B cell (primary cell): ENCODE data around the gene NIT2. TPM values are rescaled to one million over a fixed set of nuclear protein-coding genes. Genes with fewer than 3 reads are reported as not detected.

Source experiments
- ATAC-seq: fragments of 200-7000 bp; cut with Tn5 transposase; one replicate; pipeline ENCODE4 v1.10.0; 2021; ENCODE audit warnings: low read depth, mild to moderate bottlenecking, moderate number of reproducible peaks, moderate library complexity
- CTCF ChIA-PET: fragments of 350-600 bp; sonication (Branson Sonifier 250); formaldehyde crosslinking; loops from one replicate; lab custom pipeline; 2021; ENCODE audit warnings: antibody characterized with exemption, inconsistent platforms; lab: Charles Lee
- POLR2A ChIA-PET: fragments of 350-600 bp; sonication (Branson Sonifier 250); formaldehyde crosslinking; loops from one replicate; lab custom pipeline; 2021; ENCODE audit warnings: antibody characterized with exemption; lab: Charles Lee
- DNase-seq: peaks from one replicate; pipeline ENCODE4 v3.0.0; 2013
- H2AFZ ChIP-seq: 2 replicates; pipeline ENCODE4 v1.6.1; 2012; ENCODE audit warnings: mild to moderate bottlenecking, low read depth, low read length; ENCODE audit not compliant: insufficient read depth, poor library complexity, severe bottlenecking
- H3K27ac ChIP-seq, 2 donors: 1 replicate in 1 of 2; 2 replicates in 1 of 2; pipeline ENCODE4 v1.5.1; 2012 to 2013; ENCODE audit warnings: low read length in 2 of 2, mild to moderate bottlenecking in 2 of 2, moderate library complexity in 1 of 2
- H3K27me3 ChIP-seq, 4 experiments: fragments of 200-600 bp in 1 of 4; sonication (generic) in 1 of 4; replicated peaks in 1 of 4; 1 replicate in 2 of 4; 2 replicates in 2 of 4; pipeline versions ENCODE4 v1.6.1 to v1.7.0; 2013 to 2016; ENCODE audit warnings: low read length in 3 of 4, mild to moderate bottlenecking in 2 of 4, mixed read lengths in 1 of 4, moderate library complexity in 1 of 4; ENCODE audit not compliant: insufficient read depth in 4 of 4, control insufficient read depth in 3 of 4; ENCODE audit errors: control extremely low read depth in 1 of 4
- H3K36me3 ChIP-seq, 2 experiments: replicated peaks in 1 of 2; 1 replicate in 1 of 2; 2 replicates in 1 of 2; pipeline versions ENCODE4 v1.6.1 to v1.7.1; 2013; ENCODE audit warnings: low read length in 1 of 2; ENCODE audit not compliant: insufficient read depth in 2 of 2, control insufficient read depth in 1 of 2; ENCODE audit errors: control extremely low read depth in 1 of 2, extremely low read depth in 1 of 2
- H3K4me1 ChIP-seq, 2 donors: fragments of 200-600 bp in 1 of 2; sonication (generic) in 1 of 2; 1 replicate in 1 of 2; 2 replicates in 1 of 2; pipeline versions ENCODE4 v1.5.1 to v1.6.1; 2013 to 2017; ENCODE audit warnings: low read length in 2 of 2; ENCODE audit not compliant: control insufficient read depth in 2 of 2, insufficient read depth in 2 of 2
- H3K4me2 ChIP-seq: replicated peaks from 2 replicates; pipeline ENCODE3; 2012; ENCODE audit warnings: mild to moderate bottlenecking, low read depth, low read length; ENCODE audit not compliant: poor library complexity, severe bottlenecking
- H3K4me3 ChIP-seq, 5 experiments: fragments of 200-600 bp in 1 of 5; sonication (generic) in 1 of 5; 1 replicate in 3 of 5; 2 replicates in 2 of 5; pipeline versions ENCODE4 v1.5.1 to v1.7.0; 2011 to 2016; ENCODE audit warnings: low read length in 4 of 5, mild to moderate bottlenecking in 4 of 5, low read depth in 2 of 5, control low read depth in 1 of 5, moderate library complexity in 1 of 5; ENCODE audit not compliant: insufficient read depth in 1 of 5; ENCODE audit errors: control extremely low read depth in 1 of 5, extremely low read depth in 1 of 5
- H3K79me2 ChIP-seq: fragments of 200-600 bp; sonication (generic); one replicate; pipeline ENCODE4 v1.6.0; 2016; ENCODE audit warnings: low read length; ENCODE audit not compliant: control insufficient read depth, insufficient read depth
- H3K9ac ChIP-seq: fragments of 200-600 bp; sonication (generic); 2 replicates; pipeline ENCODE4 v1.6.1; 2017; ENCODE audit warnings: mild to moderate bottlenecking, low read length, moderate library complexity
- H3K9me3 ChIP-seq, 3 donors: one replicate each; pipeline versions ENCODE4 v1.6.1 to v1.7.1; 2013; ENCODE audit warnings: low read length in 2 of 3; ENCODE audit not compliant: control insufficient read depth in 2 of 3, insufficient read depth in 1 of 3; ENCODE audit errors: control extremely low read depth in 1 of 3
- H4K20me1 ChIP-seq: 2 replicates; pipeline ENCODE4 v1.6.0; 2012; ENCODE audit warnings: mild to moderate bottlenecking, low read length; ENCODE audit not compliant: insufficient read depth, control insufficient read depth, poor library complexity, severe bottlenecking
- H3K27ac Mint-ChIP-seq: one replicate; pipeline ENCODE4 v1.8.0; 2021; ENCODE audit warnings: mixed read lengths
- H3K27me3 Mint-ChIP-seq: one replicate; pipeline ENCODE4 v1.8.0; 2021; ENCODE audit warnings: mixed read lengths
- H3K4me1 Mint-ChIP-seq: one replicate; pipeline ENCODE4 v1.8.0; 2021; ENCODE audit warnings: mixed read lengths
- H3K4me3 Mint-ChIP-seq: one replicate; pipeline ENCODE4 v1.8.0; 2021; ENCODE audit warnings: mixed read lengths
- H3K9me3 Mint-ChIP-seq: one replicate; pipeline ENCODE4 v1.8.0; 2022; ENCODE audit warnings: mixed read lengths; ENCODE audit not compliant: insufficient read depth
- EZH2 ChIP-seq: IDR thresholded peaks from 2 replicates; pipeline ENCODE4 v1.6.1; 2012; ENCODE audit warnings: borderline replicate concordance, low read depth, mild to moderate bottlenecking, moderate library complexity, low read length; ENCODE audit not compliant: insufficient read depth, poor library complexity, severe bottlenecking
- WGBS: methylation state at CpG from one replicate; pipeline ENCODE4 v1.1.5; 2013; ENCODE audit warnings: missing lambda C conversion rate; ENCODE audit not compliant: insufficient coverage; 5-methylcytosine and 5-hydroxymethylcytosine counted together
- intact Hi-C: fragments of 100-400 bp; cut with micrococcal nuclease; formaldehyde crosslinking; loops from one replicate; pipeline ENCODE4 v1.10.0; 2022
- polyA plus RNA-seq: library from polyadenylated mRNA; depleted of rRNA; stranded (reverse); fragments of >200 nt; gene quantifications from 2 replicates; pipeline ENCODE4 v1.2.3, GENCODE V29; 2012
- total RNA-seq, 2 donors: library from RNA; stranded (reverse); fragments of 120-200 nt in 1 of 2; gene quantifications; 1 replicate in 1 of 2; 2 replicates in 1 of 2; pipeline versions ENCODE4 v1.2.3 to v1.2.4, GENCODE V29; 2013 to 2022
- TF ChIP-seq, protein P1 (sequence below): fragments of 200-600 bp; IDR thresholded peaks from one replicate; pipeline ENCODE4 v1.8.0; 2022; ENCODE audit warnings: antibody characterized with exemption, mild to moderate bottlenecking

NIT2 gene
- total and polyA plus RNA-seq, 2 donors (not counting 1 experiment from before 2014, with no cell fraction given), result 32.4 to 36.5 TPM

DNA sequence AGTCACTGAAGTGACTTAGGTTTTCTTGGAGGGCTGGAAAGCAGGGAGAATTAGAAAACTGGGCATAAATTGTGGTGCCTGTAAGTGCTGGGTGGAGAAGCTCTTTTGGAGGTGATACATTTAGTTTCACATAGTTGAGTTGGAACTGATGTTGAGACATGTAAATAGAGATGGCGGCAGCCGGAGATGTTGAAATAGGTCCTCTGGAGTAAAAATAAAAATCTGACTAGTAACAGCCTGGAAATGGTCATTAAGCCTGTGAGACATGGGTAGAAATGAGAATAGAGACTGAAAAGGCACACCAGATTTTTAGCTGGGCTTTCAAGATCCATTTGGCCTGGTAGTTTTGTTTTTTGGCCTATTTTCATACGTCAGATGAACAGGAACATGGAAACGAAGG lies 2.9 kb upstream of the NIT2 start:
- DNase-seq, result no peak
- no peak overlapping the region for H2AFZ ChIP-seq
- peaks cover 6% of the 10 kb centered on the region for H3K79me2 ChIP-seq
- H3K36me3 ChIP-seq, result peaks cover 0 to 2% of the 10 kb centered on the region in 2 experiments
- H3K4me1 ChIP-seq, result peaks cover 5 to 16% of the 10 kb centered on the region in 2 donors
- TF ChIP-seq, protein P1, sequence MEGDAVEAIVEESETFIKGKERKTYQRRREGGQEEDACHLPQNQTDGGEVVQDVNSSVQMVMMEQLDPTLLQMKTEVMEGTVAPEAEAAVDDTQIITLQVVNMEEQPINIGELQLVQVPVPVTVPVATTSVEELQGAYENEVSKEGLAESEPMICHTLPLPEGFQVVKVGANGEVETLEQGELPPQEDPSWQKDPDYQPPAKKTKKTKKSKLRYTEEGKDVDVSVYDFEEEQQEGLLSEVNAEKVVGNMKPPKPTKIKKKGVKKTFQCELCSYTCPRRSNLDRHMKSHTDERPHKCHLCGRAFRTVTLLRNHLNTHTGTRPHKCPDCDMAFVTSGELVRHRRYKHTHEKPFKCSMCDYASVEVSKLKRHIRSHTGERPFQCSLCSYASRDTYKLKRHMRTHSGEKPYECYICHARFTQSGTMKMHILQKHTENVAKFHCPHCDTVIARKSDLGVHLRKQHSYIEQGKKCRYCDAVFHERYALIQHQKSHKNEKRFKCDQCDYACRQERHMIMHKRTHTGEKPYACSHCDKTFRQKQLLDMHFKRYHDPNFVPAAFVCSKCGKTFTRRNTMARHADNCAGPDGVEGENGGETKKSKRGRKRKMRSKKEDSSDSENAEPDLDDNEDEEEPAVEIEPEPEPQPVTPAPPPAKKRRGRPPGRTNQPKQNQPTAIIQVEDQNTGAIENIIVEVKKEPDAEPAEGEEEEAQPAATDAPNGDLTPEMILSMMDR, result no peak
- no peak for TF ChIP-seq EZH2
- no peak overlapping the region for H3K4me2 ChIP-seq
- Mint-ChIP-seq H3K27ac (no peak overlapping the region), H3K4me3 (no peak overlapping the region), H3K4me1 (peaks cover 23% of the 10 kb centered on the region), H3K9me3 (peaks cover 5% of the 10 kb centered on the region), H3K27me3 (no peaks in the 10 kb centered on the region)
- H3K27me3 ChIP-seq, result no peaks in the 10 kb centered on the region
- intact Hi-C loops, result no loop called here
- H3K9ac ChIP-seq, result no peak overlapping the region
- no peaks in the 10 kb centered on the region for H4K20me1 ChIP-seq
- H3K4me3 ChIP-seq, result no peak overlapping the region
- ATAC-seq, result no peak
- POLR2A ChIA-PET, result interaction anchor here (0.6 kb wide), 1 partner anchor 368 kb away, joined by 3 read pairs; no protein-coding TSS in a partner anchor
- CTCF ChIA-PET, result interaction anchor here (1.3 kb wide), 1 partner anchor 15 kb away, joined by 4 read pairs; no protein-coding TSS in a partner anchor
- WGBS, result 93% methylated on average over 3 of the region's 4 CpGs
- no peaks in the 10 kb centered on the region for H3K9me3 ChIP-seq
- no peak overlapping the region for H3K27ac ChIP-seq

DNA sequence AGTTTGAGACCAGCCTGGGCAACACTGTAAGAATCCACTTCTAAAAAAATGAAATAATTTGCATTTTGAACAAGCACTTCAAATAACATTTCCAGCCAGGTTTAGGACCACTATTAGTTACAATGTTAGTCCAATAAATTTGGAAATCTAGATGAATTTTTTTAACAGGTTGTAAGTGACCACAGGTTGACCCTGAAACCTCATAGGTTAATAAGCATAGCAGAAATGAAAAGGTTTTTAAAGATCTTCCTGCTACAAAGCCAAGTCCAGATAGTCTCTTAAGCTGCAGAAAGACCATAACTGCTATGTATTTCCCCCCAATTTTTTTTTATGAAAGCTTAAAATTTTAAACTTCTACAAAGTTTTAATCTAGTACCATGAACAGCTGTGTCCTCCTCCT lies 1.5 kb upstream of the NIT2 start:
- H3K4me2 ChIP-seq, result no peak overlapping the region
- Mint-ChIP-seq H3K4me1 (peaks cover 23% of the 10 kb centered on the region), H3K4me3 (no peak overlapping the region), H3K27me3 (no peaks in the 10 kb centered on the region), H3K9me3 (no peaks in the 10 kb centered on the region), H3K27ac (no peak overlapping the region)
- POLR2A ChIA-PET, result interaction anchor here (0.6 to 1.4 kb wide), 2 partner anchors 69 to 73 kb away, joined by 3 to 5 read pairs; no protein-coding TSS in a partner anchor
- no peak overlapping the region for H3K9ac ChIP-seq
- no peak overlapping the region for H3K27ac ChIP-seq
- H3K36me3 ChIP-seq, result no peaks in the 10 kb centered on the region
- peaks cover 6% of the 10 kb centered on the region for H3K79me2 ChIP-seq
- no peak for TF ChIP-seq EZH2
- TF ChIP-seq, protein P1, result no peak
- H3K27me3 ChIP-seq, result no peaks in the 10 kb centered on the region
- CTCF ChIA-PET, result interaction anchor here (2.2 kb wide), 1 partner anchor 515 kb away, joined by 5 read pairs; the partner anchor contains the start of gene CMSS1
- intact Hi-C loops, result no loop called here
- no peak for ATAC-seq
- no peaks in the 10 kb centered on the region for H4K20me1 ChIP-seq
- no peak overlapping the region for H3K4me3 ChIP-seq
- peaks cover 5 to 16% of the 10 kb centered on the region in 2 donors for H3K4me1 ChIP-seq
- no peak for DNase-seq
- H2AFZ ChIP-seq, result no peak overlapping the region
- no peaks in the 10 kb centered on the region for H3K9me3 ChIP-seq
